HCT116 (cell line): Measurements from ENCODE around the gene FSCN2. TPM values are rescaled to one million over a fixed set of nuclear protein-coding genes. Genes with fewer than 3 reads are reported as not detected.

Source experiments
- ATAC-seq: fragments of 200-7000 bp; cut with Tn5 transposase; 2 replicates; pipeline ENCODE4 v1.9.1; 2020; ENCODE audit warnings: mild to moderate bottlenecking, moderate library complexity
- BruUV-seq: library from RNA; stranded (reverse); fragments of 400-500 nt; replicated peaks from 2 replicates; lab custom pipeline; 2021; lab: Mats Ljungman, UMichigan
- CTCF ChIA-PET: fragments of 300-600 bp; sonication (Branson Sonifier 250); formaldehyde crosslinking; loops from one replicate; lab custom pipeline; 2021; ENCODE audit warnings: antibody characterized with exemption; lab: Charles Lee
- POLR2A ChIA-PET: fragments of 300-600, 350-600 bp; sonication (Branson Sonifier 250); formaldehyde crosslinking; loops from one replicate; lab custom pipeline; 2021; ENCODE audit warnings: antibody characterized with exemption; lab: Charles Lee
- RAD21 ChIA-PET, 2 experiments: fragments of 300-600 bp; sonication (Branson Sonifier 250); formaldehyde crosslinking; loops; one replicate each; lab custom pipeline; 2023; ENCODE audit warnings: low total read pairs in 2 of 2; ENCODE audit not compliant: uncharacterized antibody in 2 of 2, unreplicated experiment in 2 of 2, low non-redundant PET in 1 of 2; lab: Charles Lee
- DNase-seq: peaks from one replicate; pipeline ENCODE4 v3.0.0-alpha.2; 2010; ENCODE audit warnings: low read depth, low spot score
- H2AFZ ChIP-seq: fragments of 200-600 bp; shearing (Covaris generic), sonication (generic); 2 replicates; pipeline ENCODE4 v1.6.1; 2017; ENCODE audit warnings: low read depth, mixed run types, mixed read lengths, antibody characterized with exemption, low read length; ENCODE audit not compliant: poor library complexity, severe bottlenecking
- H3K27ac ChIP-seq: 2 replicates; pipeline ENCODE4 v1.5.1; 2012; ENCODE audit warnings: low read depth, low read length
- H3K27me3 ChIP-seq: fragments of 200-600 bp; sonication (generic); 2 replicates; pipeline ENCODE4 v1.6.1; 2016; ENCODE audit warnings: mixed run types, low read length, mixed read lengths; ENCODE audit not compliant: insufficient read depth
- H3K36me3 ChIP-seq, 2 experiments: fragments of 200-500 bp in 1 of 2; fragments of 200-600 bp in 1 of 2; sonication (Bioruptor generic) in 1 of 2; sonication (generic) in 1 of 2; 2 replicates each; pipeline versions ENCODE4 v1.5.1 to v1.6.1; 2014 to 2016; ENCODE audit warnings: low read length in 2 of 2, inconsistent platforms in 1 of 2, mixed read lengths in 1 of 2, mixed run types in 1 of 2; ENCODE audit not compliant: insufficient read depth in 2 of 2, control insufficient read depth in 1 of 2
- H3K4me1 ChIP-seq, 2 experiments: fragments of 200-600 bp in 1 of 2; sonication (generic) in 1 of 2; 2 replicates each; pipeline versions ENCODE4 v1.5.1 to v1.6.1; 2012 to 2017; ENCODE audit warnings: low read length in 2 of 2, inconsistent platforms in 1 of 2, mild to moderate bottlenecking in 1 of 2, mixed read lengths in 1 of 2, mixed run types in 1 of 2, moderate library complexity in 1 of 2; ENCODE audit not compliant: insufficient read depth in 2 of 2, control insufficient read depth in 1 of 2
- H3K4me2 ChIP-seq: fragments of 200-600 bp; sonication (generic); 2 replicates; pipeline ENCODE4 v1.6.1; 2017; ENCODE audit warnings: mixed run types, low read length, mixed read lengths
- H3K4me3 ChIP-seq, 2 experiments: fragments of 200-600 bp in 1 of 2; sonication (generic) in 1 of 2; replicated peaks in 1 of 2; 2 replicates each; pipeline ENCODE4 v1.5.1; 2011 to 2016; ENCODE audit warnings: low read length in 2 of 2, control low read depth in 1 of 2, low read depth in 1 of 2, mild to moderate bottlenecking in 1 of 2, mixed read lengths in 1 of 2, mixed run types in 1 of 2
- H3K79me2 ChIP-seq: fragments of 200-600 bp; sonication (generic); 2 replicates; pipeline ENCODE4 v1.6.1; 2017; ENCODE audit warnings: mild to moderate bottlenecking, mixed run types, low read length, moderate library complexity, mixed read lengths; ENCODE audit not compliant: insufficient read depth
- H3K9ac ChIP-seq: fragments of 200-600 bp; sonication (generic); 2 replicates; pipeline ENCODE4 v1.6.1; 2016; ENCODE audit warnings: low read length, mixed read lengths
- H3K9me2 ChIP-seq: fragments of 200-600 bp; sonication (generic), shearing (Covaris generic); 2 replicates; pipeline ENCODE4 v1.6.1; 2017; ENCODE audit warnings: mixed run types, mild to moderate bottlenecking, moderate library complexity; ENCODE audit not compliant: insufficient read depth
- H3K9me3 ChIP-seq, 2 experiments: fragments of 200-500 bp in 1 of 2; fragments of 200-600 bp in 1 of 2; sonication (Bioruptor generic) in 1 of 2; sonication (generic) in 1 of 2; 2 replicates each; pipeline ENCODE4 v1.6.1; 2014 to 2017; ENCODE audit warnings: low read length in 2 of 2, mixed read lengths in 2 of 2, inconsistent platforms in 1 of 2, low read depth in 1 of 2, mild to moderate bottlenecking in 1 of 2, mixed run types in 1 of 2, moderate library complexity in 1 of 2; ENCODE audit not compliant: control insufficient read depth in 1 of 2, insufficient read depth in 1 of 2
- H4K20me1 ChIP-seq: fragments of 200-600 bp; sonication (generic), shearing (Covaris generic); 2 replicates; pipeline ENCODE4 v1.6.1; 2017; ENCODE audit warnings: mixed run types, mild to moderate bottlenecking, moderate library complexity; ENCODE audit not compliant: insufficient read depth
- CBX3 ChIP-seq: IDR thresholded peaks from 2 replicates; pipeline ENCODE4 v1.6.1; 2012; ENCODE audit warnings: low read depth
- CEBPB ChIP-seq: IDR thresholded peaks from 2 replicates; pipeline ENCODE4 v1.6.1; 2012; ENCODE audit warnings: low read depth
- EGR1 ChIP-seq: IDR thresholded peaks from 2 replicates; pipeline ENCODE4 v1.6.1; 2012; ENCODE audit warnings: low read depth
- ELF1 ChIP-seq: IDR thresholded peaks from 2 replicates; pipeline ENCODE4 v1.6.1; 2012; ENCODE audit warnings: low read depth, borderline replicate concordance
- FOSL1 ChIP-seq: IDR thresholded peaks from 2 replicates; pipeline ENCODE4 v1.6.1; 2012; ENCODE audit warnings: low read depth
- JUND ChIP-seq: IDR thresholded peaks from 2 replicates; pipeline ENCODE4 v1.6.1; 2012
- MAX ChIP-seq: IDR thresholded peaks from 2 replicates; pipeline ENCODE4 v1.6.1; 2012
- POLR2A ChIP-seq: IDR thresholded peaks from 2 replicates; pipeline ENCODE4 v1.7.0; 2011; ENCODE audit warnings: borderline replicate concordance; ENCODE audit not compliant: insufficient read depth, insufficient read length; ENCODE audit errors: extremely low read depth
- POLR2AphosphoS5 ChIP-seq: IDR thresholded peaks from 2 replicates; pipeline ENCODE4 v1.6.1; 2011; ENCODE audit warnings: mild to moderate bottlenecking, low read depth, low read length, moderate library complexity
- RAD21 ChIP-seq: IDR thresholded peaks from 2 replicates; pipeline ENCODE4 v1.6.1; 2012; ENCODE audit warnings: low read depth, mild to moderate bottlenecking
- SIN3A ChIP-seq: IDR thresholded peaks from 2 replicates; pipeline ENCODE4 v1.6.1; 2012; ENCODE audit warnings: low read depth
- SP1 ChIP-seq: IDR thresholded peaks from 2 replicates; pipeline ENCODE4 v1.6.1; 2012; ENCODE audit warnings: low read depth
- SRF ChIP-seq: IDR thresholded peaks from 2 replicates; pipeline ENCODE4 v1.6.1; 2012; ENCODE audit warnings: low read depth
- TCF7L2 ChIP-seq: IDR thresholded peaks from 2 replicates; pipeline ENCODE4 v1.7.0; 2011; ENCODE audit warnings: borderline replicate concordance, inconsistent platforms; ENCODE audit not compliant: insufficient read depth, insufficient read length; ENCODE audit errors: extremely low read depth
- YY1 ChIP-seq: IDR thresholded peaks from 2 replicates; pipeline ENCODE4 v1.6.1; 2011; ENCODE audit warnings: low read length, low read depth, moderate library complexity, mild to moderate bottlenecking; ENCODE audit not compliant: insufficient replicate concordance; ENCODE audit errors: extremely low read depth
- ZFX ChIP-seq: fragments of 450-650 bp; IDR thresholded peaks from 2 replicates; pipeline ENCODE4 v1.6.1; 2017
- ZNF274 ChIP-seq: fragments of 200-500 bp; sonication (Bioruptor generic); IDR thresholded peaks from 2 replicates; pipeline ENCODE4 v1.6.1; 2014; ENCODE audit warnings: mild to moderate bottlenecking, low read depth, low read length, inconsistent platforms
- intact Hi-C: fragments of 100-400 bp; cut with micrococcal nuclease; formaldehyde crosslinking; loops from 2 replicates; pipeline ENCODE4 v1.10.0; 2022
- total RNA-seq: library from RNA; stranded (reverse); gene quantifications from one replicate; pipeline ENCODE4 v1.2.1, GENCODE V29; 2021; ENCODE audit not compliant: unreplicated experiment

The FSCN2 gene
- total RNA-seq, 1 experiment from 2014 or later: 10.1 TPM

GRCh38 chr17:81582341-81582740, 54.2 kb downstream of the FSCN2 start:
- Histone ChIP-seq H3K27me3 (no peaks in the 10 kb centered on the region), H3K36me3 (peaks cover 52 to 70% of the 10 kb centered on the region in 2 experiments)
- POLR2A ChIA-PET: no interaction called here

GRCh38 chr17:81582749-81583148, 54.6 kb downstream of the FSCN2 start:
- CTCF ChIA-PET: no interaction called here
- Histone ChIP-seq H3K4me2 (no peak overlapping the region), H3K4me1 (peaks cover 6 to 25% of the 10 kb centered on the region in 2 experiments), H3K4me3 (no peak overlapping the region), H3K36me3 (peaks cover 49 to 70% of the 10 kb centered on the region in 2 experiments), H3K27ac (no peak overlapping the region), H2AFZ (no peak overlapping the region), H3K79me2 (peaks cover 55% of the 10 kb centered on the region; the same call in 1 of the 2 replicates), H3K27me3 (no peaks in the 10 kb centered on the region), H4K20me1 (no peaks in the 10 kb centered on the region), H3K9ac (no peak overlapping the region), H3K9me3 (no peaks in the 10 kb centered on the region), H3K9me2 (no peaks in the 10 kb centered on the region)
- DNase-seq (no peak), ATAC-seq (no peak)
- POLR2A ChIA-PET: no interaction called here
- TF ChIP-seq SIN3A (no peak), SRF (no peak), CBX3 (no peak), ZFX (no peak), FOSL1 (no peak), JUND (no peak), SP1 (no peak), ZNF274 (no peak), RAD21 (no peak), CEBPB (no peak)
- intact Hi-C loops: no loop called here
- BruUV-seq: no TSS peak
- RAD21 ChIA-PET: no interaction called here

More at GRCh38 chr17:81582341-81582740, 54.2 kb downstream of the FSCN2 start:
- intact Hi-C loops: no loop called here
- CTCF ChIA-PET: no interaction called here
- no peak for ATAC-seq
- no peaks in the 10 kb centered on the region for H3K9me3 ChIP-seq
- TF ChIP-seq ELF1 (no peak), ZNF274 (no peak), CEBPB (no peak), MAX (no peak), YY1 (no peak), POLR2AphosphoS5 (no peak), EGR1 (no peak), TCF7L2 (no peak), POLR2A (no peak)
- TF ChIP-seq, all 23 proteins: peak for 0
- Histone ChIP-seq H4K20me1 (no peaks in the 10 kb centered on the region), H3K4me3 (no peak overlapping the region), H3K9me2 (no peaks in the 10 kb centered on the region), H3K79me2 (peaks cover 59% of the 10 kb centered on the region; the same call in 1 of the 2 replicates), H2AFZ (no peak overlapping the region), H3K9ac (no peak overlapping the region), H3K27ac (no peak overlapping the region), H3K4me2 (no peak overlapping the region), H3K4me1 (peaks cover 10 to 29% of the 10 kb centered on the region in 2 experiments)
- no peak for DNase-seq
- BruUV-seq: no TSS peak
- RAD21 ChIA-PET: no interaction called here
